Heart right ventricle (tissue), 16 donors: ENCODE measurements around the gene NPR2. TPM values are rescaled to one million over a fixed set of nuclear protein-coding genes. Genes with fewer than 3 reads are reported as not detected.

Experiments
- ATAC-seq, 8 donors: fragments of 200-7000 bp; cut with Tn5 transposase; one replicate each; pipeline ENCODE4 v1.9.1; 2020; ENCODE audit warnings: mild to moderate bottlenecking in 8 of 8, moderate library complexity in 8 of 8, moderate number of reproducible peaks in 1 of 8
- DNase-seq, 2 donors: peaks; one replicate each; pipeline ENCODE4 v3.0.0-alpha.2; 2020
- H3K27ac ChIP-seq, 10 donors: fragments of 200-600 bp; sonication (generic) in 2 of 10; one replicate each; pipeline versions ENCODE4 v1.5.0 to v1.8.0; 2020 to 2022; ENCODE audit warnings: mild to moderate bottlenecking in 3 of 10
- H3K27me3 ChIP-seq, 7 donors: fragments of 200-600 bp; one replicate each; pipeline ENCODE4 v1.8.0; 2021 to 2022; ENCODE audit warnings: mild to moderate bottlenecking in 2 of 7
- H3K36me3 ChIP-seq, 9 donors: fragments of 200-600 bp; sonication (generic) in 1 of 9; one replicate each; pipeline versions ENCODE4 v1.5.0 to v1.8.0; 2020 to 2022; ENCODE audit warnings: mild to moderate bottlenecking in 2 of 9
- H3K4me1 ChIP-seq, 9 donors: fragments of 200-600 bp; sonication (generic) in 1 of 9; one replicate each; pipeline versions ENCODE4 v1.5.0 to v1.8.0; 2020 to 2022; ENCODE audit warnings: mild to moderate bottlenecking in 4 of 9
- H3K4me3 ChIP-seq, 10 donors: fragments of 200-600 bp; sonication (generic) in 2 of 10; one replicate each; pipeline versions ENCODE4 v1.5.0 to v1.8.0; 2020 to 2022; ENCODE audit warnings: mild to moderate bottlenecking in 7 of 10, moderate library complexity in 2 of 10
- H3K9me3 ChIP-seq, 11 donors: fragments of 200-600 bp in 10 of 11; sonication (generic) in 2 of 11; one replicate each; pipeline versions ENCODE4 v1.5.0 to v1.8.0; 2013 to 2022; ENCODE audit warnings: mild to moderate bottlenecking in 2 of 11, control low read depth in 1 of 11, moderate library complexity in 1 of 11
- WGBS, 2 donors: extraction: QIAGEN DNeasy Blood & Tissue Kit; methylation state at CpG; one replicate each; pipeline ENCODE4 v1.1.7; 2013; ENCODE audit warnings: inconsistent platforms in 1 of 2; 5-methylcytosine and 5-hydroxymethylcytosine counted together
- intact Hi-C, 10 donors: fragments of 100-400 bp; cut with DNase I; formaldehyde crosslinking; loops; one replicate each; pipeline versions ENCODE4 v1.11.1 to v1.14.2; 2022
- polyA plus RNA-seq, 2 donors: library from polyadenylated mRNA; stranded (reverse); fragments of 200-250 nt; gene quantifications; one replicate each; pipeline ENCODE4 v1.2.3, GENCODE V29; 2013
- total RNA-seq, 10 donors: library from RNA; stranded (reverse); fragmentation: NEBNext Ultra II Directional in 3 of 10; extraction: Animal tissue kit (Norgen Biotek cat#: 25700) in 3 of 10; gene quantifications; one replicate each; pipeline versions ENCODE4 v1.2.1 to v1.2.4, GENCODE V29; 2021 to 2023
- TF ChIP-seq, protein P1 (sequence below), 9 donors: fragments of 200-600 bp; sonication (generic) in 2 of 9; IDR thresholded peaks; one replicate each; pipeline versions ENCODE4 v1.5.0 to v1.8.0; 2021 to 2022; ENCODE audit warnings: antibody characterized with exemption in 9 of 9, mild to moderate bottlenecking in 5 of 9, moderate library complexity in 1 of 9
- donor health status: Arrhythmogenic right ventricular cardiomyopathy.
- donor health status: ischemic (EF 13 %, LVEDD 7.1; RV severe dilation, severe dysfunction).
- donor health status: healthy with polysubstance abuse.
- donor health status: DM: no; HTN: yes; CAD: no.
- donor health status: DM: no; HTN: no; CAD: no.
- donor health status: ischemic (EF 25% LVEDD 6.9; RV normal size, moderate dysfunction).
- donor health status: ischemic (EF 25% LVEDD 5.7; RV mildly dilated, moderate dysfunction).
- donor health status: healthy.
- donor health status: DM: yes; HTN: yes; CAD: no.
- donor health status: Ischemic cardiomyopathy.
- donor health status: ischemic (EF 35%, LVEDD 5.7; RV mildly dilated, moderate dysfunction).
- donor health status: nonischemic (EF 11% LVEDD 7.7; RV severe dilation, severe dysfunction).
- donor health status: DM: yes; HTN: yes; CAD: no.
- donor health status: PGD.
- donor health status: ischemic (EF 29% LVEDD 5.4; RV normal size, mild dysfunction).
- donor health status: nonischemic (EF 23%, LVEDD 6.1; RV moderate dilation, normal function).

The NPR2 gene
- total and polyA plus RNA-seq, 12 donors = 13.5 to 26.4 (median 20.8) TPM

DNA sequence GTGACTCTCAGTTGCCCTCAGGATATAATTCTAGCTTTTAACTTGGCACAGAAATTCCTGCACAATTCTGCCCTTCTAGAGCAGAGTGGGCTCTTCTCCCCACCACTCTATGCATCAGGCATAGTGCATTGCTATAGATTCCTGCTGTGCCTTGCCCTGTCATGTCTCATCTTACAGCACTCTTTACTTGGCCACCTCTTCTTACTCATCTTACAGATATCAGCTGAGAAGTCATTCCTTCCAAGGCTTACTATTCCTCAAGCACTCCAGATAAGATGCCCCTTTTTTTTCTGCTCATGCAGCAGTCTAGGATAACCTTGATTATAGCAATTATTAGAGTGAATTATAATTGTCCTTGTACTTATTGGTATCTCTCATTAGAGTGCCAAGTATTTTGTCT lies 31.5 kb downstream of the NPR2 start:
- Histone ChIP-seq H3K4me3 (no peak overlapping the region), H3K27ac (no peak overlapping the region), H3K27me3 (no peaks in the 10 kb centered on the region), H3K4me1 (peaks cover 0 to 7% (median 5%) of the 10 kb centered on the region in 9 donors), H3K36me3 (no peaks in the 10 kb centered on the region), H3K9me3 (no peaks in the 10 kb centered on the region)
- DNase-seq (no peak), ATAC-seq (no peak)
- intact Hi-C loops = loop anchor here in 1 of 10 donors (5.0 kb wide), 1 partner anchor 36 kb away; no protein-coding TSS in a partner anchor
- TF ChIP-seq, protein P1, sequence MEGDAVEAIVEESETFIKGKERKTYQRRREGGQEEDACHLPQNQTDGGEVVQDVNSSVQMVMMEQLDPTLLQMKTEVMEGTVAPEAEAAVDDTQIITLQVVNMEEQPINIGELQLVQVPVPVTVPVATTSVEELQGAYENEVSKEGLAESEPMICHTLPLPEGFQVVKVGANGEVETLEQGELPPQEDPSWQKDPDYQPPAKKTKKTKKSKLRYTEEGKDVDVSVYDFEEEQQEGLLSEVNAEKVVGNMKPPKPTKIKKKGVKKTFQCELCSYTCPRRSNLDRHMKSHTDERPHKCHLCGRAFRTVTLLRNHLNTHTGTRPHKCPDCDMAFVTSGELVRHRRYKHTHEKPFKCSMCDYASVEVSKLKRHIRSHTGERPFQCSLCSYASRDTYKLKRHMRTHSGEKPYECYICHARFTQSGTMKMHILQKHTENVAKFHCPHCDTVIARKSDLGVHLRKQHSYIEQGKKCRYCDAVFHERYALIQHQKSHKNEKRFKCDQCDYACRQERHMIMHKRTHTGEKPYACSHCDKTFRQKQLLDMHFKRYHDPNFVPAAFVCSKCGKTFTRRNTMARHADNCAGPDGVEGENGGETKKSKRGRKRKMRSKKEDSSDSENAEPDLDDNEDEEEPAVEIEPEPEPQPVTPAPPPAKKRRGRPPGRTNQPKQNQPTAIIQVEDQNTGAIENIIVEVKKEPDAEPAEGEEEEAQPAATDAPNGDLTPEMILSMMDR (IDR thresholded peaks at IDR 0.05) = no peak

DNA sequence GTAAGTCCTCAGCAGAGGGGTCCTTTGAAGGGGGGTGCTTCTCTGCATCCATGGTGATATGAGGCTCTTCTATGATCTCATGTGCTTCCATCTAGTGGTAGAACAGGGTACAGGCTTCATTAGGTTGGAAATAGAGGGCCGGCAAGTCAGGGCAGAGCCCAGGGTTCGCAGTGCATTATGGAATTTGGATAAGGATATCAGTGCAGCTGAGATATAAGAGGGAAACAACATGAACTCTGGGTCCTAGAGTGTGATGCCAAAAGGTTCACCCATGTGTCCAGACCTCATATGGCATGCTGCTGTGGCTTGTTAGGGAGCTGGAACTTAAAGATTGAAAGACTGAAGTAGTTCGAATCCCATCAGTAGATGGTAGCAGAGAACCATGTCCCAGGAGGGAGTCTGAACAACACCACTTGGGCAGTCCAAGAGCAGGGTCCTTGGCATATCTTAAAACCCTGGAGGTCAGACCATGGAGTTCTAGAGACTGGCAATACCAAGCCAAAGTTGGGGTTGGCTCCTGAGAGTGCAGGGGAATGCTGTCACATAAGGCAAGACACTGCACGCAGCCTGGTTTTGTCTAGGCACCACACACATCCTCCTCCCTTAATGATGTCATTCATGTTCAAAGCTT lies 34.8 kb downstream of the NPR2 start:
- 31 to 38% methylated on average over 4 of the region's 4 CpGs for WGBS, 2 donors
- Histone ChIP-seq H3K36me3 (no peaks in the 10 kb centered on the region), H3K27me3 (no peaks in the 10 kb centered on the region), H3K9me3 (no peaks in the 10 kb centered on the region), H3K4me3 (no peak overlapping the region), H3K4me1 (peaks cover 0 to 28% (median 23%) of the 10 kb centered on the region in 9 donors), H3K27ac (peak overlapping the region in 3 of 10 donors; percentile 2 to 27 (median 3))
- intact Hi-C loops = loop anchor here in 7 of 10 donors (1.0 to 5.0 kb wide), 7 partner anchors 34 to 169 kb away; partner anchors contain the start of genes NPR2 (in 4 of the 7), CCDC107 (in 1 of the 7), CREB3 (in 1 of the 7) and RMRP (in 1 of the 7)
- ATAC-seq (peak in 7 of 8 donors; percentile 23 to 57 (median 43)), DNase-seq (peak in 1 of 2 donors; percentile 51)
- TF ChIP-seq, protein P1 (IDR thresholded peaks at IDR 0.05) = peak; percentile 38 to 89 (median 77)

DNA sequence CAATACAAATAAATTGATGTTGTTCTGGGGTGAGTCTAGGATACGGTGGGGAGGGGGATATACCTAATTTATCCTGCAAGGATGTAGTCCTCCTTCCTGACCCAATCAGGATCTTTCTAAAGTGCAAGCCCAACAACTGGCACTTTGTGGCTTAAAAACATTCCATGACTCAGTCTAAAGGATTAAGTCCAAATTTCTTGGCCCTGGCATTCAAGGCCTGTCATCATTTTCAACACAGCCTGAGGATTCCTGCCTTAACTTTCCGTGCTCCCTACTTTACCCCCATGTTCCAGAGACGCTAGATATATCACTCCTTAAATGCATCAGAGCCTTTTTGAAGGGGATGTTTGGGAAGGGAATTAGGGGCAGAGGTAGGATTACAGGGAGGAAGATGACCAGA lies 36.1 kb downstream of the NPR2 start:
- Histone ChIP-seq H3K9me3 (no peaks in the 10 kb centered on the region), H3K36me3 (no peaks in the 10 kb centered on the region), H3K27ac (no peak overlapping the region), H3K4me3 (no peak overlapping the region), H3K4me1 (peaks cover 0 to 36% (median 23%) of the 10 kb centered on the region in 9 donors), H3K27me3 (no peaks in the 10 kb centered on the region)
- TF ChIP-seq, protein P1 (IDR thresholded peaks at IDR 0.05) = no peak
- no peak for DNase-seq
- 87 to 94% methylated on average over 3 of the region's 3 CpGs for WGBS, 2 donors
- no peak for ATAC-seq
- intact Hi-C loops = loop anchor here in 6 of 10 donors (2.0 to 5.0 kb wide), 6 partner anchors 35 to 170 kb away; partner anchors contain the start of genes NPR2 (in 4 of the 6), CCDC107 (in 1 of the 6), CREB3 (in 1 of the 6) and RMRP (in 1 of the 6)

DNA sequence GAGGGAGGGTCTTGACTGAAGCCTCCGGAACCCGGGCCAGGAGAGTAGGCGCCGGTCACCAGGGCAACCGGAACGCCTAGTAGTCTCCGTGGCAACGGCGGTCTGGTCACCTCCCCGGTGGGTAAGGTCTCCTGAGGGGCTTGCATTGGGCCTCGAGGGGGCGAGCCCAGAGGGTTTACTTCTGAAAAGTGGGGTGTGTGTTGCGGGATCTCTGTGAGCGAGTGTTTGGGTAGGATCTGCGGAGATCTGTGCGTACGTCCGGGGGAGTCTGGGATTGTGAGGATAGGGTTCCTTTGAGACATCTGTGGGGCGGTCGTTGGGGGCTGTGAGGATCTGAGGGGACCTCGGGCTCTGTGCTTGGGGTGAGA lies 37.3 kb downstream of the NPR2 start, which contains the start of gene FAM221B:
Gene FAM221B, minus strand, starts transcription at position 17 of the 368 bp plus-strand sequence. CDS start 2,571 bp downstream, outside the sequence.
- intact Hi-C loops = loop anchor here in 7 of 10 donors (2.0 to 5.0 kb wide), 5 partner anchors 36 to 171 kb away; partner anchors contain the start of genes NPR2 (in 3 of the 7), CCDC107 (in 1 of the 7), CREB3 (in 1 of the 7) and RMRP (in 1 of the 7)

More for the DNA sequence above, 37.3 kb downstream of the NPR2 start, which contains the start of gene FAM221B:
- Histone ChIP-seq H3K27me3 (no peaks in the 10 kb centered on the region), H3K9me3 (no peaks in the 10 kb centered on the region), H3K4me1 (peaks cover 4 to 48% (median 35%) of the 10 kb centered on the region in 9 donors), H3K27ac (peak within 1 kb of the TSS; percentile 91 to 98 (median 96)), H3K36me3 (no peaks in the 10 kb centered on the region), H3K4me3 (peak within 1 kb of the TSS; percentile 70 to 87 (median 82))
- ATAC-seq (peak in 5 of 8 donors; percentile 1 to 7 (median 5)), DNase-seq (peak in 1 of 2 donors; percentile 29)
- TF ChIP-seq, protein P1 (IDR thresholded peaks at IDR 0.05) = no peak
- 2% methylated on average over 21 of the region's 21 CpGs for WGBS, 2 donors
